Measurements from ENCODE around the gene SPATA4.
A peak's percentile ranks its signal among the peaks of the same experiment; 100 is the strongest.

SPATA4 gene

GRCh38 chr4:176195184-176195978, at the start of gene SPATA4:
SPATA4 (minus strand) TSS chr4:176195585; CDS start chr4:176195562, 23 bp downstream.
- no peak for TF ChIP-seq CTCF (IDR thresholded peaks at IDR 0.05; ENCODE audit: low read depth, low read length, missing control alignments)
- in situ Hi-C loops (cut with HindIII; ENCODE audit: low sequenced_read_pairs): no loop called here
- H3K4me3 ChIP-seq (ENCODE audit: low read depth, low read length): peak within 1 kb of the TSS; percentile 65
- peak; percentile 76 for DNase-seq (ENCODE audit: low read depth)

DNA sequence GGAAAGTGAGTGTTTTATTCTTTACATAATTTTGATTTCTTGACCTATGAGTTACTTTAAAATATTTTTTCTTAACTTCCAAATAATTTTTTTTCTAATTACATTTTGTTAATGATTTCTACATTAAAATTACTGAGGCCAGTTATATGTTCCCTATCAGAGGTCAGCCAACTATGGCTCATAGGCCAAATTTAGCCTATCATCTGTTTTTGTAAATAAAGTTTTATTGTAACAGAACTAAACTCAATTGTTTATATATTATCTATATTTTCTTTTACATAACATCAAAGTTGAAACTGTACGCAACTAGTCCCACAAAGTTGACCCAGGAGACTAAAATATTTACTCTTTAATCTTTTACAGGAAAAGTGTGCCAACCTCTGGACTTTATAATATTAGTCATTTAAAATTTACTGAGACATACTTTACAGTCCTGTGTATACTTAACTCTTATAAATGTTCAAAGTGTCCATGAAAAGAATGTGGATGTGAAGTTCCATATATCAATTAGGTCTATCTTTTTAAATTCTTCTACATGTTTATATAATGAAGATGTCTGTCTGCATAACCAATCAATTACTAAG, 47.5 kb upstream of the SPATA4 start:
- in situ Hi-C loops (cut with HindIII; ENCODE audit: low sequenced_read_pairs): no loop called here
- no peak for DNase-seq (ENCODE audit: low read depth)
- H3K4me3 ChIP-seq (ENCODE audit: low read depth, low read length): no peak overlapping the region
- TF ChIP-seq CTCF (IDR thresholded peaks at IDR 0.05; ENCODE audit: low read depth, low read length, missing control alignments): no peak

GRCh38 chr4:176241703-176242102, 46.3 kb upstream of the SPATA4 start:
- no peak overlapping the region for H3K4me3 ChIP-seq (ENCODE audit: low read depth, low read length)
- TF ChIP-seq CTCF (IDR thresholded peaks at IDR 0.05; ENCODE audit: low read depth, low read length, missing control alignments): no peak
- DNase-seq (ENCODE audit: low read depth): no peak
- in situ Hi-C loops (cut with HindIII; ENCODE audit: low sequenced_read_pairs): no loop called here

- H3K4me3 ChIP-seq (ENCODE audit: low read depth, low read length): no peak overlapping the region
- DNase-seq (ENCODE audit: low read depth): no peak
- TF ChIP-seq CTCF (IDR thresholded peaks at IDR 0.05; ENCODE audit: low read depth, low read length, missing control alignments): no peak
- in situ Hi-C loops (cut with HindIII; ENCODE audit: low sequenced_read_pairs): no loop called here
Measured at GRCh38 chr4:176238826-176239225, 43.4 kb upstream of the SPATA4 start.

DNA sequence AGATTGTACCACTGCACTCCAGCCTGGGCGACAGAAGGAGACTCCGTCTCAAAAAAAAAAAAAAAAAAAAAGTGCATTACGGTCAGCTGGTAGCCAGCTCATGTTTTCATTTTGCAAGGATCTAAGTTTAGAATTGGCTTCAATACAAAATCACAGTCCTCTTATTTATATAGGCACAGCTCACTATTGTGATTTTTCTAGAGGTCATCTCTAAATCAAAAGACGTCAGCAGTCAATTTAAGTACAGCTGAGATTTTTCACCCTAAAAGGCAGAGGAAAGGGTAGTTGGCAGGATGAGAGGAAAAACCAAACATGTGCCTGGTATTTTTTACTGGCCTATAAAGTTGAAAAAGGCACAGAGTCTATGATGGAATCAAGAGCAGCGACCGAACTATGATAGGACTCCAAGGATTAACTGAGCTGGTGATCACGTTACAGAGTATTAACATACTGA, 42.8 kb upstream of the SPATA4 start:
- no peak for TF ChIP-seq CTCF (IDR thresholded peaks at IDR 0.05; ENCODE audit: low read depth, low read length, missing control alignments)
- in situ Hi-C loops (cut with HindIII; ENCODE audit: low sequenced_read_pairs): no loop called here
- DNase-seq (ENCODE audit: low read depth): peak; percentile 6
- H3K4me3 ChIP-seq (ENCODE audit: low read depth, low read length): no peak overlapping the region

DNA sequence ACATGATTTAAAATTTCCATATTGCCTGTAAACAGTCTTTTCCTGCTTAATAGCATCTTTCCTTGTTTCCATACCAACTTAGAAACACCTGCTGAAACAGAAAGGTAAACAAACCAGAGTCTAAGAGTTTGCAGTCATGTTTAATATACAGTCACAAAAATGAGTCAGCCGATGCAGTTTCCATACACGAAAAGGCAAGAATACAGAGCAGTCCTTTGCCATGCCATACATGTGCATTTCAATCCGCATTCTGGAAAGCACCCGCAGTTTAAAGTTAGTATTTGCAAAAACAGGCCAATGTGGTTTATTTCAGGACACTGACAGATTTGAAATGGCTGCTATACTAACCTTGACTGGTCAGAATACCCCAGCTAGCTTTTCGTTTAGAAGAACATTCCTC, 41.6 kb upstream of the SPATA4 start:
- no peak for DNase-seq (ENCODE audit: low read depth)
- H3K4me3 ChIP-seq (ENCODE audit: low read depth, low read length): no peak overlapping the region
- no peak for TF ChIP-seq CTCF (IDR thresholded peaks at IDR 0.05; ENCODE audit: low read depth, low read length, missing control alignments)
- in situ Hi-C loops (cut with HindIII; ENCODE audit: low sequenced_read_pairs): no loop called here

Data from astrocyte of the cerebellum (primary cell).